Measurements from ENCODE around the gene EHD1. TPM values are rescaled to one million over a fixed set of nuclear protein-coding genes. Genes with fewer than 3 reads are reported as not detected.

EHD1 gene
- total RNA-seq, 1 donor from 2014 or later = 357 TPM

DNA sequence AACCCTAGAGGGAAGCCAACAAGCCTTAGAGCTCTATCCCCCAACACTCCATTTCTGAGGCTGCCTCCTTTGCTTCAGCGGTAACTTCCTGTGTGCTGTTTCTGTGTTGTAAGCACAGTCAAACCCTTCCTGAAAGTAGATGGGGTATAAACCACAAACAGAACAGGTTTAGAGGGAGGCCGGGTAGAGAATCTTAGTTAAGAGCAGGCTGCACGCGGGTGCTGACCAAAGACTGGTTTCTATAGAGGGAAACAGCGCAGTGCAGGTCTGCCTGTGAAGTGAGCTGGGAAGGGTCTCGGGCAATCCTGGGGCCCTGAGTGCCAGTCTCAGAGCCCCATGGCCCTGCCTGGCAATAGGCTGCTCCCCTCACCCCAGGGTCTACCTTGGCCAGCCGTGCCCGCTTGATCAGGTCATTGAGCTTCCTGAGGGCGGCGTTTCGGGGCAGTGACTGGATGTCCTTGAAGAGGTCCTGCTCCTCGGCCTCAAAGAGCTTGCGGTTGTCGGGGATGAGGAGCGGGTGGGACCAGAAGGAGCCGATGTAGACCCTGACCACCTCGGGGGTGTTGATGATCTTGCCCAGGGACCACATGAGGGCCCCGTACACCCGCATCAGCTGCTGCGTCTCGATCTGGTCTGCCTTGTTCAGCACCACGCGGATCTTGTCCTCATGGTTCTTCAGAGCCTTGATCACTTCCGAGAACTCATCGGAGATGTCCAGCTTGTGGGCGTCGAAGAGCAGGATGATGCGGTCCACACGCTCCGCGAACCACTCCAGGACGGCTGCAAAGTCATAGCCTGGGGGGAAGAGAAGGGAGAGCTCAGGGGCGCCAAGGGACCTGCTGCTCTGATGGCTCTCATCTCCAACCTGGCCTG is 18.6 kb downstream of the EHD1 start:
- peak; percentile 77 for ATAC-seq (ENCODE audit: low read depth)
- peak overlapping the region; percentile 63 for H3K4me3 Mint-ChIP-seq
- no peaks in the 10 kb centered on the region for H3K27me3 Mint-ChIP-seq
- peak overlapping the region; percentile 90 for H3K27ac Mint-ChIP-seq
- CTCF ChIA-PET = interaction anchor here (0.7 to 13.8 kb wide), 9 partner anchors 9 to 33 kb away, joined by 3 to 213 read pairs (median 8); partner anchors contain the start of gene EHD1
- DNase-seq = no peak
- TF ChIP-seq, protein P1, sequence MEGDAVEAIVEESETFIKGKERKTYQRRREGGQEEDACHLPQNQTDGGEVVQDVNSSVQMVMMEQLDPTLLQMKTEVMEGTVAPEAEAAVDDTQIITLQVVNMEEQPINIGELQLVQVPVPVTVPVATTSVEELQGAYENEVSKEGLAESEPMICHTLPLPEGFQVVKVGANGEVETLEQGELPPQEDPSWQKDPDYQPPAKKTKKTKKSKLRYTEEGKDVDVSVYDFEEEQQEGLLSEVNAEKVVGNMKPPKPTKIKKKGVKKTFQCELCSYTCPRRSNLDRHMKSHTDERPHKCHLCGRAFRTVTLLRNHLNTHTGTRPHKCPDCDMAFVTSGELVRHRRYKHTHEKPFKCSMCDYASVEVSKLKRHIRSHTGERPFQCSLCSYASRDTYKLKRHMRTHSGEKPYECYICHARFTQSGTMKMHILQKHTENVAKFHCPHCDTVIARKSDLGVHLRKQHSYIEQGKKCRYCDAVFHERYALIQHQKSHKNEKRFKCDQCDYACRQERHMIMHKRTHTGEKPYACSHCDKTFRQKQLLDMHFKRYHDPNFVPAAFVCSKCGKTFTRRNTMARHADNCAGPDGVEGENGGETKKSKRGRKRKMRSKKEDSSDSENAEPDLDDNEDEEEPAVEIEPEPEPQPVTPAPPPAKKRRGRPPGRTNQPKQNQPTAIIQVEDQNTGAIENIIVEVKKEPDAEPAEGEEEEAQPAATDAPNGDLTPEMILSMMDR (IDR thresholded peaks at IDR 0.05) = no peak
- H3K36me3 Mint-ChIP-seq (ENCODE audit: low read depth) = peaks cover 54% of the 10 kb centered on the region
- H3K9me3 Mint-ChIP-seq = no peaks in the 10 kb centered on the region
- intact Hi-C loops (cut with micrococcal nuclease) = loop anchor here (1.0 to 2.0 kb wide), 2 partner anchors 8 to 19 kb away; partner anchors contain the start of gene EHD1
- peaks cover 94% of the 10 kb centered on the region for H3K4me1 Mint-ChIP-seq
- POLR2A ChIA-PET = interaction anchor here (0.7 to 27.6 kb wide), 10 partner anchors 5 to 639 kb away, joined by 3 to 1194 read pairs (median 5); partner anchors contain the start of genes CDC42BPG, EHD1, MALAT1 and POLA2

DNA sequence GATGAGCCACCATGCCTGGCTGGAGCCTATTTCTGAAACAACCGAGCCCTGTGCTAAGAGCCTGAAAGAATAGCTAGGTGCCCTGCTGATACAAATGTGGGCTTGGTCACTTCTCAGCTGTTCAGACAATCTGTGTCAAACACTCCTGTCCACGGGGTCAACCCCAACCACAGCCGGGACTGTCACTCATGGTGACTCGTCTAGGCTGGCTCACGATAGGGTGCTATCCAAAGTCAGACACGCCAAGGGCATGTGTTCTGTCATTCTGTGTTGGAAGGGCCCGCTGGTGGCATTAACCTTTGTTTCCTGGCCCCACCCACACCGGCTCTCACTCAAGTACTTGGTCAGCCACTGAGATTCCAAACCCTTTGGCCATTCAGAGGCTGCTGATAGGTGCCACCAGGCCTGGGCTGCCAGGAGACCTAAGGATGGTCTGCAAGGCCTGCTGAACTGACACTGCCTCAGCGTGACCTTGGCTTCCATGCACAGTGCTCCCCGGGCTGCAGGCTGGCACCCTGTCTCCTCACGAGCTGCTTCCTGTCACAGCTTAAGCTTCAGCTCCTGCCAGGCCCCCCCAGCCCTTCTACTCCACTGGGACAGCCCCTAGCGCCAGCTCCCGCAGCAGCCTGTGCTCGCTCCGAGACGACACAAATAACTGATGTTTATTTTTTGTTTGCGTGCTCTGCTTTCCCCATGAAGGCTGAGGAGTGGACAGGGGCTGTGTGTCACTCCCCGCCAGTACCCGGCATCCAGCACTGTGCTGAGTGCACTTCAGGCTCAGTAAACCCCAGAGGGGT is 19.8 kb downstream of the EHD1 start:
- DNase-seq (peak; percentile 40), ATAC-seq (ENCODE audit: low read depth) (peak; percentile 41)
- peaks cover 64% of the 10 kb centered on the region for H3K36me3 Mint-ChIP-seq (ENCODE audit: low read depth)
- H3K9me3 Mint-ChIP-seq = no peaks in the 10 kb centered on the region
- CTCF ChIA-PET = interaction anchor here (0.7 to 13.8 kb wide), 8 partner anchors 7 to 34 kb away, joined by 3 to 213 read pairs (median 8); partner anchors contain the start of gene EHD1
- peak overlapping the region; percentile 90 for H3K27ac Mint-ChIP-seq
- H3K4me3 Mint-ChIP-seq = peak overlapping the region; percentile 63
- TF ChIP-seq, protein P1 (IDR thresholded peaks at IDR 0.05) = no peak
- POLR2A ChIA-PET = interaction anchor here (0.6 to 27.6 kb wide), 10 partner anchors 6 to 661 kb away, joined by 3 to 1194 read pairs (median 4); partner anchors contain the start of genes CDC42BPG, EHD1, MALAT1 and POLA2
- no peaks in the 10 kb centered on the region for H3K27me3 Mint-ChIP-seq
- peaks cover 94% of the 10 kb centered on the region for H3K4me1 Mint-ChIP-seq
- intact Hi-C loops (cut with micrococcal nuclease) = loop anchor here (1.0 to 2.0 kb wide), 2 partner anchors 7 to 20 kb away; partner anchors contain the start of gene EHD1

DNA sequence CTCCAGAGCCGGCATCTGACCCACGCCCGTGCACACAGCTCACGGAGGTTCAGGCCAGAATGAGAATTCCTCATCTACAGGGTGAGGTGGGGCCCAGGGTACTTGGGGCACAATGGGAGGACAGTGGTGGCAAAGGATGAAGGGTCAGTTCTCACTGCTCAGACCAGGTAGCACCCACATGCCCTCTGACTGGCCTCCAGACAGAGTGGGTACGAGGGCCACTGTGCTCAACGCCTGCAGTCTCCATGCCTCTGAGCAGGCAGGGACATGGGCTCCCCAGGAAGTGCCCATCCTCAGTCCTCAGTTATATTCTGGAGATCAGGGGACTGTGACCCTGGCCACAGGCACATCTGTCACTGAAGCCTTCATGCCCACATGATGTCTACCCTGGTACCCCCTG is 20.9 kb downstream of the EHD1 start:
- peak overlapping the region; percentile 50 for H3K27ac Mint-ChIP-seq
- H3K9me3 Mint-ChIP-seq = no peaks in the 10 kb centered on the region
- peaks cover 71% of the 10 kb centered on the region for H3K36me3 Mint-ChIP-seq (ENCODE audit: low read depth)
- DNase-seq = no peak
- no peaks in the 10 kb centered on the region for H3K27me3 Mint-ChIP-seq
- TF ChIP-seq, protein P1 (IDR thresholded peaks at IDR 0.05) = no peak
- no peak overlapping the region for H3K4me3 Mint-ChIP-seq
- intact Hi-C loops (cut with micrococcal nuclease) = no loop called here
- ChIA-PET POLR2A (interaction anchor here (0.5 to 27.6 kb wide), 4 partner anchors 7 to 539 kb away, joined by 3 to 1194 read pairs (median 329); partner anchors contain the start of genes EHD1 and FAU), CTCF (interaction anchor here (12.4 to 13.8 kb wide), 3 partner anchors 6 to 20 kb away, joined by 163 to 213 read pairs (median 213); partner anchors contain the start of gene EHD1)
- peaks cover 94% of the 10 kb centered on the region for H3K4me1 Mint-ChIP-seq
- ATAC-seq (ENCODE audit: low read depth) = no peak

DNA sequence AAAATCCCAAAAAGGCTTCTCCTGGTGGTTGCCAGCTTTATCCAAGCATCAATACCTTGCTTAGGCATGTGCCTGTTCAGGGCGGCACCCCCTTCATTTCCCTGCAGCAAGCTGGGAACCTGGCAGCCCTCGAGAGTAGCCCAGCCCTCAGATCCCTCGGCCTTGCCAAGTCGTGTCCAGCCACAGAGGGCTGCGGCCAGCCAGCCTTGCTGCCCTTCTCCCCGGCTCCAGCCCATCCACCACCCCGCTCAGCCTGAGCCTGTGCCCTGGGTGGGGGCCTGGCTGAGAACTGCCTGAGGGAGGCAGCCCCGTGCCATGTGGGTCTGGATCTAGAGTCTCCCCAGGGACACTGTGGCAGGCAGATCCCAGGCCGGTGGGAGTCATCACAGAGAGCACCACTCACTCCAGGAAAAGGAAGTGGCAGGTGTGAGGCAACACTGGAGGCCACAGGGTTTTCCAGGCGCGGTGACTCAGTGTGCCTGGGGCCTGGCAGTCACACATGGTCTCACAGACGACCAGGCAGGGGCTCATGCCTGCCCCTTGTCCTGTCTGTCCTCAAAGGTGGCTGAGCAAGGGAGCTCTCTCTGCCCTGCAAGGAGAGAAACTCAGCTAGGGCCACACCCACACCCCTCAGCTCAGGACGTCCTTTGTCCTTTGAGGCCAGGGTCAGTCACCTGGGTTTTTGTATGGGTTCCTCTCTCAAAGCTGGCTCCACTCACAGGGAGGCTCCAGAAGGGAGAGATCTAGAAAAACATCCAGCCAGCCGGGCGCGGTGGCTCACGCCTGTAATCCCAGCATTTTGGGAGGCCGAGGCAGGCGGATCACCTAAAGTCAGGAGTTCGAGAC is 21.8 kb downstream of the EHD1 start:
- intact Hi-C loops (cut with micrococcal nuclease) = no loop called here
- H3K4me3 Mint-ChIP-seq = peak overlapping the region; percentile 53
- DNase-seq = peak; percentile 45
- peaks cover 74% of the 10 kb centered on the region for H3K36me3 Mint-ChIP-seq (ENCODE audit: low read depth)
- H3K27ac Mint-ChIP-seq = peak overlapping the region; percentile 82
- TF ChIP-seq, protein P1 (IDR thresholded peaks at IDR 0.05) = no peak
- H3K4me1 Mint-ChIP-seq = peaks cover 96% of the 10 kb centered on the region
- peak; percentile 6 for ATAC-seq (ENCODE audit: low read depth)
- H3K9me3 Mint-ChIP-seq = no peaks in the 10 kb centered on the region
- ChIA-PET CTCF (interaction anchor here (1.1 to 12.6 kb wide), 4 partner anchors 8 to 31 kb away, joined by 5 to 213 read pairs (median 86); partner anchors contain the start of gene EHD1), POLR2A (interaction anchor here (1.0 to 27.6 kb wide), 5 partner anchors 8 to 265 kb away, joined by 3 to 1194 read pairs (median 3); partner anchors contain the start of genes EHD1, FAU and RASGRP2)
- H3K27me3 Mint-ChIP-seq = no peaks in the 10 kb centered on the region
